WI38 (cell line): ENCODE measurements around the gene PRDM16.

Experiments used
- H3K4me3 ChIP-seq: 2 replicates; pipeline ENCODE4 v1.5.1; 2011; ENCODE audit warnings: low read depth, mild to moderate bottlenecking, control low read depth, low read length
- CTCF ChIP-seq: IDR thresholded peaks from 2 replicates; pipeline ENCODE4 v1.5.1; 2012; ENCODE audit warnings: low read depth, mild to moderate bottlenecking, control low read depth, low read length

Gene PRDM16

DNA sequence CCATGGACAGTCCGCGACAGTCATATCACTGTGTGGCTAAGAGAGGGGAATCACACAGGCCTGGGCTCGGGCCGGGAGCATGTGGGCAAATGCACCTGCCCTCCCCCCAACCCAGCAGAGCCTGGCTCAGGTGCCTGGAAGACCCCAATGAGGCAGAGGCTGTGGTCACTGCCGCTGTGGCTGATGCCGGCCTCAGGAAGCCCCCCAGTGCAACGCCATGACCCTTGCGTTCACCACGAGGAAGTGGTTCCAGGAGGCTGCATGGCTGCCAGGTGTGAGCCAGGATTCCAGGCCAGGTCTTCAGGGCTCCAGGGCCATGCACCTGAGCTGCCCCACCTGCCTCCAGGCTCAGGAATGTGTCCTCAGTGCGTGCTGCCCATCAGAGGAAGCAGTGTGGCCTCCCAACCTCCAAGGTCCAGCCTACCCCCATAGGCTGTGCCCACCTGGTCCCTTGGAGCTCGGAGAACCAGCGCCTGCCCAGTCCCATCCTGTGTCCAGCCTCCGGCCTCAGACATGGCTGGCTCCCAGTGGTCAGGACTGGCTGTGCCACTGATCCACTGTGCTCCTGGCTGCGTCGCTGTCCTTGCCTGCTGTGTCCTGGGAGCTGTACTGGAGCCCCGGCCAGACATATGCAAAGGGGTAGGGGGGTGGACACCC, 393.5 kb downstream of the PRDM16 start:
- H3K4me3 ChIP-seq: no peak overlapping the region
- no peak for TF ChIP-seq CTCF

- no peak overlapping the region for H3K4me3 ChIP-seq
- TF ChIP-seq CTCF: no peak
Measured at GRCh38 chr1:3463013-3463385, 394.0 kb downstream of the PRDM16 start.

DNA sequence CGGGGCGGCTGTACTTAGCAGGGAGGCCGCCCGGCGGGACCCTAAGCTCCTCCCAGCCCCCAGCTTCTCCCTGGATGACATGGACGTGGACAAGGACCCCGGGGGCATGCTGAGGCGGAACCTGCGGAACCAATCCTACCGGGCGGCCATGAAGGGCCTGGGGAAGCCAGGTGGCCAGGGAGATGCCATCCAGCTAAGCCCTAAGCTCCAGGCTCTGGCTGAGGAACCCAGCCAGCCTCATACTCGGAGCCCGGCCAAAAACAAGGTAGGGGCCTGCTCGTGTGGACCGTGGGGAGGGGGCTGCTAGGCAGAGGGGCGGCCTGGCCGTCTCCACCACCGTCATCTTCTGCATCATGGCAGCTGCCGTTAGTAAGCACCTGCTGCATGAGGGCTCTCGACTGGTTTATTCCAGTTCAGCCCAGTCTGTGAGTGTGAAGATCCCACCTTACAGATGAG, 394.4 kb downstream of the PRDM16 start:
- no peak overlapping the region for H3K4me3 ChIP-seq
- TF ChIP-seq CTCF: no peak

DNA sequence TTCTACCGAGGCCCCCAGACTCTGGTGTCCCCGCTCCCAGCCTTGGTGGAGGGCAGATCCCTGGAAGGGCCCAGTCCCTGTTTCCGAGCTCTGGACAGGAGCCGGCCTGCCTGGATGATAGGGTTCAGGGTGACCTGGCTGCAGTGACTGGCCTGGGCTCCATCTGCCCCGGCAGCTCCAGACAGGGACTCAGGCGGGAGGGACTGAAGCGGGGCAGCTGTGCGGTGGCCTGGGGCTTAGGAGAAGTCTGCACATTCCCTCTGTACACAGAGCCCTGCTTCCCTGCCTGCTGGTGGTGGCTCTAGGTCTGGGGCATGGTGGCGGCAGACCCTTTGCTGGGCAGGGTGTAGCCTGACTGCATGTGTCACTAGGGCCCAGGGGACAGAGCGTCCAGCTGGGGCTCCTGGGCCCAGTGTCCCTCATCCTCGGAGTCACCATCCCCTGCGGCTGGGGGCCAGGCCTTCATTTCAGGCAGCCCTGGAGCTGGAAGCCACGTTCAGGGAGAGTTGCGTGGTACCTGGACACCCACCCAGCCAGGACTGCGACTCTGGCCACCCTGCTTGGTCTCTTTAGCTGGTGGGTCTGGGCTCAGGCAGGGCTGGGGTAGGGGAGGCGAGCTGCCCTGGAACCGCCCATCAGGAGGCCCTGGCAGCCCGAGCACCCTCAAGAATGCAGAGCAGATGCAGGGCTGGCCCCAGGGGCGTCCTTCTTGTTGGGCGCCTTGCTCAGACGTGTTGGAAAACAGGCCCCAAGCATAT, 395.1 kb downstream of the PRDM16 start:
- H3K4me3 ChIP-seq: no peak overlapping the region
- TF ChIP-seq CTCF: no peak

- no peak for TF ChIP-seq CTCF
- no peak overlapping the region for H3K4me3 ChIP-seq
Measured at GRCh38 chr1:3464649-3465025, 395.6 kb downstream of the PRDM16 start.

DNA sequence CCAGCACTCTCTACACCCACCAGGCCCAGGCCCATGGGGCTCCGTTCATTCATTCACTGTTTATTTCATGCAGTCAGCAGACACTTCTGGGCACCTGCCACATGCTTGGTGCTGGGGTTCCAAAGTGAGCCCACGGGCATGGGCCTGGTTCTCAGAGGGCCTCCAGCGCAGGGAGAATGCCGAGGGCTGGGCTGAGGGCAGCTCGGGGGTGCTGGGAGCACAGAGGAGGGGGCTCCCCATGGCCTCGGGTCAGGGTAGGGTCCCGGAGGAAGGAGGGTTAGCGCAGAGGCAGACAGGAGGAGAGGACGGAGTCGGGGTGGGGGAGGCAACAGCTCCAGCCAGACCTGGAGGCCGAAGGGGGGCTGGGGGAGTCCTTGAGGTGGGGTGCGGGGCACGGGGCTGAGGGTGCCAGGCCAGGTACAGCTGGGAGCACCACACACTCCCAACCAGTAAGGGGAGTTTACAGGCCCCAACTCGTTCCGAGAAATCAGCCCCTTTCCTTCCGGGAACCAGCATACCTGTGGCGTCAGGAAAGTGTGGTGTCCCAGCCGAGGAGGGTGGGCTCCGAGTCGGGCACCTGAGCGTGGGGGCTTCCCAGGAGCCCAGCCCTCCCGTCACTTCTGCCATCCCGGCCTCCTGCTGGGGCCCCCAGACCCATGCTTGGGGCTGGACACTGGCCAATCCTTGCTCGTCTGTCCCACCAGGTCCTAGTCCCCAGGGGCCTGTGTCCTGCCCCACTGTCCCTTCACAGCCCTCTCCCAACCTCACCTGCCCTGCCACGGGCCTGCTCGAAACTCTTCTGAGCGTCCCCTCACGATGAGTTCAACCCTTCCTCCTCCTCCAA, 396.3 kb downstream of the PRDM16 start:
- no peak for TF ChIP-seq CTCF
- no peak overlapping the region for H3K4me3 ChIP-seq
